PC-9 (cell line): ENCODE data around the gene EVI5L. TPM values are rescaled to one million over a fixed set of nuclear protein-coding genes. Genes with fewer than 3 reads are reported as not detected.
"Not testable (repeated sequence)": the region's sequence is repeated elsewhere in the genome, so short reads cannot be mapped to it uniquely, and the experiment has no call there.

Source experiments
- BruUV-seq: library from RNA; stranded (reverse); fragments of 400-500 nt; replicated peaks from 2 replicates; lab custom pipeline; 2021; lab: Mats Ljungman, UMichigan
- CTCF ChIA-PET: fragments of 300-600 bp; sonication (Branson Sonifier 250); formaldehyde crosslinking; loops from one replicate; lab custom pipeline; 2022; ENCODE audit warnings: antibody characterized with exemption; lab: Charles Lee
- POLR2A ChIA-PET: fragments of 300-600 bp; sonication (Branson Sonifier 250); formaldehyde crosslinking; loops from one replicate; lab custom pipeline; 2022; ENCODE audit warnings: antibody characterized with exemption; ENCODE audit not compliant: unreplicated experiment; lab: Charles Lee
- DNase-seq, 2 experiments: peaks; one replicate each; pipeline versions ENCODE4 v3.0.0 to v3.0.0-alpha.2; 2015 to 2022; ENCODE audit warnings: mixed read lengths in 1 of 2
- H2AFZ ChIP-seq: fragments of 200-600 bp; sonication (generic); 2 replicates; pipeline ENCODE4 v1.8.1; 2017; ENCODE audit warnings: antibody characterized with exemption
- H3F3A ChIP-seq: fragments of 200-600 bp; sonication (generic); 2 replicates; pipeline ENCODE4 v1.8.1; 2017; ENCODE audit warnings: antibody characterized with exemption, mild to moderate bottlenecking, low read depth; ENCODE audit not compliant: insufficient read depth
- H3K27ac ChIP-seq: fragments of 200-600 bp; sonication (generic); 2 replicates; pipeline ENCODE4 v1.6.1; 2016; ENCODE audit warnings: mixed run types
- H3K27me3 ChIP-seq: fragments of 200-600 bp; sonication (generic); 2 replicates; pipeline ENCODE4 v1.6.1; 2016; ENCODE audit warnings: low read depth, mixed run types; ENCODE audit not compliant: insufficient read depth
- H3K36me3 ChIP-seq: fragments of 200-600 bp; sonication (generic); 2 replicates; pipeline ENCODE4 v1.6.1; 2016; ENCODE audit warnings: low read depth, mixed run types
- H3K4me1 ChIP-seq: fragments of 200-600 bp; sonication (generic); replicated peaks from 2 replicates; pipeline ENCODE4 v1.6.1; 2016; ENCODE audit warnings: mixed run types; ENCODE audit not compliant: insufficient read depth
- H3K4me2 ChIP-seq: fragments of 200-600 bp; sonication (generic); 2 replicates; pipeline ENCODE4 v1.6.1; 2017; ENCODE audit warnings: mixed run types
- H3K4me3 ChIP-seq: fragments of 200-600 bp; sonication (generic); 2 replicates; pipeline ENCODE4 v1.6.1; 2016; ENCODE audit warnings: mixed run types
- H3K79me2 ChIP-seq: fragments of 200-600 bp; sonication (generic); 2 replicates; pipeline ENCODE4 v1.6.1; 2017; ENCODE audit warnings: low read depth, mixed run types
- H3K9me2 ChIP-seq: fragments of 200-600 bp; sonication (generic); 2 replicates; pipeline ENCODE4 v1.8.1; 2017; ENCODE audit warnings: mild to moderate bottlenecking; ENCODE audit not compliant: insufficient read depth
- H3K9me3 ChIP-seq: fragments of 200-600 bp; sonication (generic); 2 replicates; pipeline ENCODE4 v1.8.1; 2016; ENCODE audit warnings: low read depth; ENCODE audit not compliant: insufficient read depth
- H4K20me1 ChIP-seq: fragments of 200-600 bp; sonication (generic); 2 replicates; pipeline ENCODE4 v1.8.1; 2017; ENCODE audit not compliant: insufficient read depth
- EZH2 ChIP-seq: fragments of 200-600 bp; sonication (generic); IDR thresholded peaks from 2 replicates; pipeline ENCODE4 v1.8.0; 2017; ENCODE audit warnings: antibody characterized with exemption, low read depth
- intact Hi-C: fragments of 100-400 bp; cut with micrococcal nuclease; formaldehyde crosslinking; loops from one replicate; pipeline ENCODE4 v1.10.0; 2022; ENCODE audit not compliant: unreplicated experiment
- total RNA-seq: library from RNA; stranded (reverse); gene quantifications from 2 replicates; pipeline ENCODE4 v1.2.3, GENCODE V29; 2021
- TF ChIP-seq, protein P1 (sequence below): fragments of 200-600 bp; sonication (generic); conservative IDR thresholded peaks from 2 replicates; pipeline ENCODE4 v1.6.1; 2017; ENCODE audit warnings: mixed run types, antibody characterized with exemption, mild to moderate bottlenecking, moderate library complexity

EVI5L gene
- total RNA-seq, 1 experiment from 2014 or later = 19.2 TPM

DNA sequence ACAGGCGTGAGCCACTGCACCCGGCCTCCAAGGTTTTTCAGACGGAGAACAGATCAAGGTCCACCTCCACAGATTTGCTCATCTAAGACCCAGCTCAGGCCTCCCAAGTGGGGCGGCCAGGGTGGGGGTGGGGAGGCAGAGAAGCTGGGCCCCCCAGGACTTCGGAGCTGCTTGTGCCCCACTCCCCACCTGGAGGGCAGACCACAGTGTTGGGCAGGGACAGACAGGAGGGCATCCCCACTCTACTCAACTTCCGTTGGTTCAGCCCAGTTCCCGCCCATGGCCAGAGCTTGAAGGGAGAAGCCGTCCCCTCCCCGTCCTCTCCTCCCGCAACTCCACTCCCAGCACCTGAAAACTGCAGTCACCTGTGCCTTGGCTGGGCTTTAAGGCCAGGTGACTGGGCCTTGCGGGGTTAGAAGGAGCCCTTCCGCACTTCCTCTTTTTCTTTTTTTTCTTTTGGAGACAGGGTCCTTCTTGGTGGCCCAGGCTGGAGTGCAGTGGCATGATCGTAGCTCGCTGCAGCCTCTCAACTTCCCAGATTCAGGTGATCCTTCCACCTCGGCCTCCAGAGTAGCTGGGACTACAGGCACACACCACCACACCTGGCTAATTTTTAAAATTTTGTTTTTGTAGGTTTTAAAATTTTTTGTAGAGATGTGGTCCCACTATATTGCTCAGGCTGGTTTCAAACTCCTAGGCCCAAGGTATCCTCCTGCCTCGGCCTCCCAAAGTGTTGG, 57.6 kb downstream of the EVI5L start:
- Histone ChIP-seq H3K4me3 (peak overlapping the region; percentile 87), H3K27ac (0 out of 2 replicates have a peak overlapping the region, but pooled peaks have one; percentile 5), H3K4me2 (peak overlapping the region; percentile 82), H4K20me1 (peaks cover 2% of the 10 kb centered on the region; the same call in 1 of the 2 replicates), H3K4me1 (peaks cover 19% of the 10 kb centered on the region; the same call in 1 of the 2 replicates), H3K27me3 (no peaks in the 10 kb centered on the region), H3F3A (peaks cover 31% of the 10 kb centered on the region), H2AFZ (peak overlapping the region; percentile 88), H3K79me2 (peaks cover 40% of the 10 kb centered on the region), H3K36me3 (no peaks in the 10 kb centered on the region), H3K9me3 (no peaks in the 10 kb centered on the region), H3K9me2 (no peaks in the 10 kb centered on the region)
- TSS peak; percentile 49 for BruUV-seq
- DNase-seq = no peak
- ChIA-PET CTCF (interaction anchor here (0.5 to 0.8 kb wide), 3 partner anchors 15 to 434 kb away, joined by 4 to 7 read pairs (median 6); partner anchors contain the start of genes NDUFA7, RPS28 and TIMM44), POLR2A (interaction anchor here (0.6 kb wide), 1 partner anchor 315 kb away, joined by 3 read pairs; no protein-coding TSS in a partner anchor)
- TF ChIP-seq, protein P1, sequence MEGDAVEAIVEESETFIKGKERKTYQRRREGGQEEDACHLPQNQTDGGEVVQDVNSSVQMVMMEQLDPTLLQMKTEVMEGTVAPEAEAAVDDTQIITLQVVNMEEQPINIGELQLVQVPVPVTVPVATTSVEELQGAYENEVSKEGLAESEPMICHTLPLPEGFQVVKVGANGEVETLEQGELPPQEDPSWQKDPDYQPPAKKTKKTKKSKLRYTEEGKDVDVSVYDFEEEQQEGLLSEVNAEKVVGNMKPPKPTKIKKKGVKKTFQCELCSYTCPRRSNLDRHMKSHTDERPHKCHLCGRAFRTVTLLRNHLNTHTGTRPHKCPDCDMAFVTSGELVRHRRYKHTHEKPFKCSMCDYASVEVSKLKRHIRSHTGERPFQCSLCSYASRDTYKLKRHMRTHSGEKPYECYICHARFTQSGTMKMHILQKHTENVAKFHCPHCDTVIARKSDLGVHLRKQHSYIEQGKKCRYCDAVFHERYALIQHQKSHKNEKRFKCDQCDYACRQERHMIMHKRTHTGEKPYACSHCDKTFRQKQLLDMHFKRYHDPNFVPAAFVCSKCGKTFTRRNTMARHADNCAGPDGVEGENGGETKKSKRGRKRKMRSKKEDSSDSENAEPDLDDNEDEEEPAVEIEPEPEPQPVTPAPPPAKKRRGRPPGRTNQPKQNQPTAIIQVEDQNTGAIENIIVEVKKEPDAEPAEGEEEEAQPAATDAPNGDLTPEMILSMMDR = no peak
- no peak for TF ChIP-seq EZH2
- intact Hi-C loops = loop anchor here (2.0 kb wide), 1 partner anchor 19 kb away; no protein-coding TSS in a partner anchor

DNA sequence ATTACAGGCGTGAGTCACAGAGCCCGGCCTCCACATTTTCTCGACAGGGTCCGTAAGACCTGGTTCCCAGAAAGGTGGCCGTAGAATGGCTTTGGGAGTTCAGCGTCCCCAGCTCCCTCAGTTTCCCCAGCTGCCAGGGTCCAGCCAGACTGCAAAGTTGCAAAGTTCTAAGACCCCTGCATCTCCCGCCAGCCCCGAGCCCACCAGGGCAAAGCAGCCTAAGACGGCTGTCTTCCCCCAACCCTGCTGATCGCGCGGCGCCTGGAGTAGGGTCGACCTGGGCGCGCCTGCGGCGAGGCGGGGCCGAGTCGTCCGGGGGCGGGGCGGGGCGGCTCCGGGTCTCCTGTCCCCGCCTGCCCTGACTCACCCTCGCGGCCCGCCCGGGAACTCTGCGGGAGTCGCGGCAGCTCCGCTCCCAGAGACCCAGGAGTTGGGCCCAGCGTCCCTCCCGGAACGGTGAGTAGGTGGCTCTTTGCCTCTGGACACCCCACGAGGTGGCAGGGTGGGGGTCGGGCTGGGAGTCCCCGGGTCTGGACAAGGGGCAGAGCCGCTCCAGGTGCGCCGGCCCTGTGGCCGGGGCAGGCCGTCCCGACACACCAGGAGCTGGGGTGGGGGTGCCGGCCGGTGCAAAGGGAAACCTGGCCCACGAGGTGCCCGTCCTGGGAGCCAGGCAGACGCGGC, 58.3 kb downstream of the EVI5L start, which contains the start of gene LRRC8E:
LRRC8E (plus strand) TSS at position 366 of the 681 bp plus-strand sequence. CDS start 7,094 bp downstream, outside the sequence.
- peak within 1 kb of the TSS; percentile 82 for H3K4me2 ChIP-seq
- H4K20me1 ChIP-seq = no peaks in the 10 kb centered on the region
- peaks cover 47% of the 10 kb centered on the region for H3K79me2 ChIP-seq
- H3K27me3 ChIP-seq = no peaks in the 10 kb centered on the region
- DNase-seq = peak; percentile 61 to 86
- H3K4me3 ChIP-seq = peak within 1 kb of the TSS; percentile 87
- TF ChIP-seq EZH2 = no peak
- TF ChIP-seq, protein P1 = no peak
- H3K9me3 ChIP-seq = no peaks in the 10 kb centered on the region
- H3K9me2 ChIP-seq = no peaks in the 10 kb centered on the region
- H3K27ac ChIP-seq = 0 out of 2 replicates have a peak within 1 kb of the TSS, but pooled peaks have one; percentile 5
- peaks cover 26% of the 10 kb centered on the region; the same call in 1 of the 2 replicates for H3F3A ChIP-seq
- H3K4me1 ChIP-seq = peaks cover 26% of the 10 kb centered on the region
- BruUV-seq = no TSS peak
- intact Hi-C loops = loop anchor here (2.0 kb wide), 1 partner anchor 19 kb away; no protein-coding TSS in a partner anchor
- H3K36me3 ChIP-seq = no peaks in the 10 kb centered on the region
- POLR2A ChIA-PET = no interaction called here
- CTCF ChIA-PET = interaction anchor here (0.8 kb wide), 1 partner anchor 56 kb away, joined by 4 read pairs; the partner anchor contains the start of gene TIMM44
- peak within 1 kb of the TSS; percentile 88 for H2AFZ ChIP-seq

DNA sequence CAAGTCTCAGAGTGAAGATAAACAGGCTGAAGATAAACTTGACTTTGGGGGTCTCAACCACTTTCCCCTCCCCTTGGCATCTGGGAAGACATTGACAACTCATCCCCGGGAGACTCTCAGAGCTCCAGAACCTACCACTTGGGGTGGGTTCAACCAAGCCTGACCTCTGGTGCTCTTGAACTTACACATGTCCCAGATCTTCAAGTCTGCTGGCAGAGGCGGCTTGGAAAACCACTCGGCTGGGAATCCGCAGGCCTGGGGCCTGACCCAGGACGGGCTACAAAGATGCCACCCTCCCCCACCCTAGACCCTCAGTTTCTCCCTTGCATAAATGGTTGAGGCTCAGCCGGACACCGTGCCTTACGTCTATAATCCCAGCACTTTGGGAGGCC, 58.8 kb downstream of the EVI5L start:
- intact Hi-C loops = loop anchor here (2.0 kb wide), 1 partner anchor 20 kb away; no protein-coding TSS in a partner anchor
- POLR2A ChIA-PET = interaction anchor here (0.6 kb wide), 1 partner anchor 32 kb away, joined by 6 read pairs; no protein-coding TSS in a partner anchor
- no peaks in the 10 kb centered on the region for H3K27me3 ChIP-seq
- no peaks in the 10 kb centered on the region for H4K20me1 ChIP-seq
- peaks cover 25% of the 10 kb centered on the region for H3F3A ChIP-seq
- H3K9me2 ChIP-seq = no peaks in the 10 kb centered on the region
- peaks cover 53% of the 10 kb centered on the region for H3K79me2 ChIP-seq
- peak overlapping the region; percentile 87 for H3K4me3 ChIP-seq
- BruUV-seq = no TSS peak
- CTCF ChIA-PET = interaction anchor here (0.6 kb wide), 1 partner anchor 14 kb away, joined by 10 read pairs; no protein-coding TSS in a partner anchor
- no peak for DNase-seq
- peaks cover 31% of the 10 kb centered on the region for H3K4me1 ChIP-seq
- H3K27ac ChIP-seq = no peak overlapping the region
- H3K4me2 ChIP-seq = peak overlapping the region; percentile 82
- H2AFZ ChIP-seq = peak overlapping the region; percentile 88
- no peaks in the 10 kb centered on the region for H3K9me3 ChIP-seq
- H3K36me3 ChIP-seq = no peaks in the 10 kb centered on the region
- TF ChIP-seq EZH2 = no peak
- TF ChIP-seq, protein P1 = no peak

DNA sequence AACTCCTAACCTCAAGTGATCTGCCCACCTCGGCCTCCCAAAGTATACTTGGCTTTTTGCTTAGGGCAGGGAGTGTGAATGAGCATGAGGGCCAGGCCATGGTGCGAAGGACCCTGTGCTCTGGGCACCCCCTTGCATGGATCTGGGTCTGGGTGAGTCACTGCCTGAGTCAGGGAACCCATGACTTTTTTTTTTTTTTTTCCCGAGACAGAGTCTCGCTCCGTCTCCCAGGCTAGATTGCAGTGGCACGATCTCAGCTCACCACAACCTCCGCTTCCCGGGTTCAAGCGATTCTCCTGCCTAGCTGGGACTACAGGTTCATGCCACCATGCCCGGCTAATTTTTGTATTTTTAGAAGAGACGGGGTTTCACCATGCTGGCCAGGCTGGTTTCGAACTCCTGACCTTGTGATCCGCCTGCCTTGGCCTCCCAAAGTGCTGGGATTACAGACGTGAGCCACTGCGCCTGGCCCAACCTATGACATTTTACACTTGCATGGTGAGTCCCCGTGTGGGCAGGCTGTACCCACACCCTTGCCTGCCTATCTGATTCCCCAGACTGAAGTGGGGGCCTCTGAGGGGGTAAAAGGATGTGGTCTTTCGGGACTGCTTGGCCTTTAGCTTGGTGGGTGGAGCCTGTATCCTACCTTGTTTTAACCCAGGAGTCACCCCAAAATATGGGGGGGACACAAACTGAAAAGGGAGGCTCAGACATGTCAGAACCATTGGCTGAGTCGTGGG, 63.5 kb downstream of the EVI5L start:
- Histone ChIP-seq H3K79me2 (peaks cover 69% of the 10 kb centered on the region), H3K27ac (peak overlapping the region; percentile 82), H3F3A (peaks cover 34% of the 10 kb centered on the region), H3K4me1 (peaks cover 48% of the 10 kb centered on the region), H3K4me2 (peak overlapping the region; percentile 66)
- POLR2A ChIA-PET, CTCF ChIA-PET, DNase-seq, BruUV-seq, H3K36me3 ChIP-seq, intact Hi-C loops, H4K20me1 ChIP-seq, H2AFZ ChIP-seq, H3K9me3 ChIP-seq, H3K4me3 ChIP-seq, H3K9me2 ChIP-seq, H3K27me3 ChIP-seq: not testable (repeated sequence)
